ENCODE results near the gene TUBB.
"Not testable (repeated sequence)": the region's sequence is repeated elsewhere in the genome, so short reads cannot be mapped to it uniquely, and the experiment has no call there.

TUBB gene

GRCh38 chr6:30722280-30723112, 2.3 kb downstream of the TUBB start:
- peak overlapping the region; percentile 96 for H3K27ac Mint-ChIP-seq
- peaks cover 61% of the 10 kb centered on the region for H3K4me1 Mint-ChIP-seq
- H3K36me3 Mint-ChIP-seq: peaks cover 82% of the 10 kb centered on the region

GRCh38 chr6:30723159-30723842, 3.1 kb downstream of the TUBB start:
- Mint-ChIP-seq H3K4me3 (peak overlapping the region; percentile 94), H3K4me1 (peaks cover 58% of the 10 kb centered on the region), H3K27ac (peak overlapping the region; percentile 96), H3K36me3 (peaks cover 88% of the 10 kb centered on the region)
- not testable (repeated sequence) for ATAC-seq; H3K9me3 Mint-ChIP-seq; DNase-seq (ENCODE audit: low spot score in 2 of 2)

More at GRCh38 chr6:30722280-30723112, 2.3 kb downstream of the TUBB start:
- DNase-seq (ENCODE audit: low spot score in 2 of 2) (peak; percentile 85 to 94), ATAC-seq (no peak)
- Mint-ChIP-seq H3K4me3 (peak overlapping the region; percentile 94), H3K9me3 (no peaks in the 10 kb centered on the region)

GRCh38 chr6:30723843-30724741, 3.9 kb downstream of the TUBB start:
- Mint-ChIP-seq H3K4me1 (peaks cover 57% of the 10 kb centered on the region), H3K27ac (peak overlapping the region; percentile 96), H3K4me3 (peak overlapping the region; percentile 94), H3K36me3 (peaks cover 96% of the 10 kb centered on the region)
- H3K9me3 Mint-ChIP-seq; ATAC-seq; DNase-seq (ENCODE audit: low spot score in 2 of 2): not testable (repeated sequence)

- peak overlapping the region; percentile 94 for H3K4me3 Mint-ChIP-seq
Measured at GRCh38 chr6:30724906-30725667, 4.9 kb downstream of the TUBB start.

GRCh38 chr6:30725713-30726505, 5.8 kb downstream of the TUBB start:
- no peaks in the 10 kb centered on the region for H3K9me3 Mint-ChIP-seq
- no peak overlapping the region for H3K4me3 Mint-ChIP-seq
- H3K4me1 Mint-ChIP-seq: peaks cover 57% of the 10 kb centered on the region
- DNase-seq (ENCODE audit: low spot score in 2 of 2): no peak
- ATAC-seq: no peak
- H3K27ac Mint-ChIP-seq: peak overlapping the region; percentile 96
- peaks cover 100% of the 10 kb centered on the region for H3K36me3 Mint-ChIP-seq

More at GRCh38 chr6:30724906-30725667, 4.9 kb downstream of the TUBB start:
- peaks cover 50% of the 10 kb centered on the region for H3K4me1 Mint-ChIP-seq
- DNase-seq (ENCODE audit: low spot score in 2 of 2) (no peak), ATAC-seq (no peak)
- H3K9me3 Mint-ChIP-seq: no peaks in the 10 kb centered on the region
- H3K27ac Mint-ChIP-seq: peak overlapping the region; percentile 96
- peaks cover 100% of the 10 kb centered on the region for H3K36me3 Mint-ChIP-seq

- no peaks in the 10 kb centered on the region for H3K9me3 Mint-ChIP-seq
- H3K27ac Mint-ChIP-seq: peak overlapping the region; percentile 29
- H3K4me1 Mint-ChIP-seq: peaks cover 57% of the 10 kb centered on the region
- ATAC-seq (no peak), DNase-seq (ENCODE audit: low spot score in 2 of 2) (no peak)
- no peak overlapping the region for H3K4me3 Mint-ChIP-seq
- peaks cover 100% of the 10 kb centered on the region for H3K36me3 Mint-ChIP-seq
Measured at GRCh38 chr6:30726506-30727413, 6.6 kb downstream of the TUBB start.

- Mint-ChIP-seq H3K4me3 (no peak overlapping the region), H3K36me3 (peaks cover 100% of the 10 kb centered on the region), H3K27ac (no peak overlapping the region), H3K9me3 (no peaks in the 10 kb centered on the region), H3K4me1 (peaks cover 44% of the 10 kb centered on the region)
- DNase-seq (ENCODE audit: low spot score in 2 of 2): no peak
- ATAC-seq: no peak
Measured at GRCh38 chr6:30727920-30728553, 7.9 kb downstream of the TUBB start.

GRCh38 chr6:30730601-30731435, 10.7 kb downstream of the TUBB start:
- DNase-seq (ENCODE audit: low spot score in 2 of 2): peak; percentile 53 to 81
- Mint-ChIP-seq H3K27ac (peak overlapping the region; percentile 70), H3K4me1 (peaks cover 27% of the 10 kb centered on the region), H3K36me3 (peaks cover 100% of the 10 kb centered on the region), H3K9me3 (no peaks in the 10 kb centered on the region), H3K4me3 (peak overlapping the region; percentile 36)
- ATAC-seq: peak; percentile 88

- H3K4me3 Mint-ChIP-seq: no peak overlapping the region
- peaks cover 40% of the 10 kb centered on the region for H3K4me1 Mint-ChIP-seq
- peak overlapping the region; percentile 52 for H3K27ac Mint-ChIP-seq
- H3K36me3 Mint-ChIP-seq: peaks cover 100% of the 10 kb centered on the region
- no peaks in the 10 kb centered on the region for H3K9me3 Mint-ChIP-seq
- ATAC-seq (no peak), DNase-seq (ENCODE audit: low spot score in 2 of 2) (no peak)
Measured at GRCh38 chr6:30732237-30732943, 12.2 kb downstream of the TUBB start.

GRCh38 chr6:30735668-30736314, 15.6 kb downstream of the TUBB start:
- Mint-ChIP-seq H3K27ac (peak overlapping the region; percentile 92), H3K4me3 (peak overlapping the region; percentile 73), H3K36me3 (peaks cover 100% of the 10 kb centered on the region), H3K4me1 (peaks cover 62% of the 10 kb centered on the region), H3K9me3 (no peaks in the 10 kb centered on the region)
- DNase-seq (ENCODE audit: low spot score in 2 of 2): no peak
- no peak for ATAC-seq

- DNase-seq (ENCODE audit: low spot score in 2 of 2): no peak
- H3K36me3 Mint-ChIP-seq: peaks cover 100% of the 10 kb centered on the region
- peaks cover 72% of the 10 kb centered on the region for H3K4me1 Mint-ChIP-seq
- ATAC-seq: no peak
- H3K27ac Mint-ChIP-seq: no peak overlapping the region
- H3K4me3 Mint-ChIP-seq: no peak overlapping the region
- H3K9me3 Mint-ChIP-seq: no peaks in the 10 kb centered on the region
Measured at GRCh38 chr6:30738532-30738931, 18.4 kb downstream of the TUBB start.
